SK-N-SH (cell line): ENCODE data around the gene CAPN11. TPM values are rescaled to one million over a fixed set of nuclear protein-coding genes. Genes with fewer than 3 reads are reported as not detected.

Experiments used
- CTCF ChIA-PET: fragments of 300-600, 350-600 bp; formaldehyde crosslinking; extraction: SDS; loops from one replicate; lab custom pipeline; 2021; lab: Yijun Ruan, JAX
- POLR2A ChIA-PET: fragments of 350-600 bp; sonication (Branson Sonifier 250); formaldehyde crosslinking; extraction: SDS; loops from one replicate; lab custom pipeline; 2020; ENCODE audit warnings: antibody characterized with exemption, inconsistent platforms; lab: Yijun Ruan, JAX
- DNase-seq: peaks from one replicate; pipeline ENCODE4 v3.0.0; 2012
- H2AFZ ChIP-seq: fragments of 200-600 bp; sonication (generic); 2 replicates; pipeline ENCODE4 v1.8.1; 2016; ENCODE audit warnings: antibody characterized with exemption, mild to moderate bottlenecking, low read depth
- H3F3A ChIP-seq: fragments of 200-600 bp; sonication (generic); replicated peaks from 2 replicates; pipeline ENCODE3; 2016; ENCODE audit warnings: antibody characterized with exemption, mild to moderate bottlenecking; ENCODE audit not compliant: insufficient read depth
- H3K27ac ChIP-seq, 2 experiments: fragments of 200-500 bp in 1 of 2; fragments of 200-600 bp in 1 of 2; sonication (Bioruptor generic) in 1 of 2; sonication (generic), shearing (Covaris generic) in 1 of 2; 2 replicates each; pipeline versions ENCODE4 v1.5.1 to v1.6.1; 2014 to 2016; ENCODE audit warnings: low read depth in 2 of 2, inconsistent platforms in 1 of 2, low read length in 1 of 2, mild to moderate bottlenecking in 1 of 2, mixed read lengths in 1 of 2
- H3K27me3 ChIP-seq: fragments of 200-600 bp; sonication (generic), shearing (Covaris generic); 2 replicates; pipeline ENCODE4 v1.6.1; 2016; ENCODE audit warnings: mixed run types; ENCODE audit not compliant: insufficient read depth
- H3K36me3 ChIP-seq, 2 experiments: fragments of 200-500 bp in 1 of 2; fragments of 200-600 bp in 1 of 2; sonication (Bioruptor generic) in 1 of 2; sonication (generic) in 1 of 2; replicated peaks in 1 of 2; 2 replicates each; pipeline versions ENCODE3 to v1.5.1; 2014 to 2016; ENCODE audit warnings: low read length in 1 of 2, mild to moderate bottlenecking in 1 of 2; ENCODE audit not compliant: insufficient read depth in 2 of 2, control insufficient read depth in 1 of 2
- H3K4me1 ChIP-seq, 2 experiments: fragments of 200-500 bp in 1 of 2; fragments of 200-600 bp in 1 of 2; sonication (Bioruptor generic) in 1 of 2; sonication (generic), shearing (Covaris generic) in 1 of 2; 2 replicates each; pipeline versions ENCODE4 v1.5.1 to v1.6.1; 2014 to 2016; ENCODE audit warnings: low read depth in 1 of 2, low read length in 1 of 2, mixed run types in 1 of 2; ENCODE audit not compliant: insufficient read depth in 2 of 2, control insufficient read depth in 1 of 2
- H3K4me2 ChIP-seq: fragments of 200-600 bp; sonication (generic), shearing (Covaris generic); 2 replicates; pipeline ENCODE4 v1.6.1; 2017; ENCODE audit warnings: mixed run types
- H3K4me3 ChIP-seq, 2 experiments: fragments of 200-500 bp in 1 of 2; fragments of 200-600 bp in 1 of 2; sonication (Bioruptor generic) in 1 of 2; sonication (generic), shearing (Covaris generic) in 1 of 2; 2 replicates each; pipeline versions ENCODE4 v1.5.1 to v1.8.1; 2014 to 2016; ENCODE audit warnings: low read depth in 2 of 2, inconsistent platforms in 1 of 2, low read length in 1 of 2, mild to moderate bottlenecking in 1 of 2, mixed read lengths in 1 of 2, moderate library complexity in 1 of 2
- H3K79me2 ChIP-seq: fragments of 200-600 bp; sonication (generic); 2 replicates; pipeline ENCODE4 v1.8.1; 2017; ENCODE audit warnings: mild to moderate bottlenecking; ENCODE audit not compliant: insufficient read depth
- H3K9ac ChIP-seq: fragments of 200-600 bp; sonication (generic); 2 replicates; pipeline ENCODE4 v1.6.1; 2017; ENCODE audit warnings: mixed run types
- H3K9me2 ChIP-seq: fragments of 200-600 bp; sonication (generic); 2 replicates; pipeline ENCODE4 v1.6.1; 2017; ENCODE audit warnings: mixed run types
- H3K9me3 ChIP-seq: fragments of 200-600 bp; sonication (generic); 2 replicates; pipeline ENCODE4 v1.6.1; 2017; ENCODE audit warnings: mixed run types, mild to moderate bottlenecking, moderate library complexity
- H4K20me1 ChIP-seq: fragments of 200-600 bp; sonication (generic); 2 replicates; pipeline ENCODE4 v1.6.1; 2017; ENCODE audit warnings: mild to moderate bottlenecking, mixed run types; ENCODE audit not compliant: insufficient read depth
- CHD2 ChIP-seq: fragments of 150-350 bp; IDR thresholded peaks from 2 replicates; pipeline ENCODE4 v1.6.1; 2018; ENCODE audit warnings: low read length; ENCODE audit not compliant: partially characterized antibody
- ELF1 ChIP-seq: IDR thresholded peaks from 2 replicates; pipeline ENCODE4 v1.4.0; 2012
- EZH2phosphoT487 ChIP-seq: fragments of 200-600 bp; sonication (generic); IDR thresholded peaks from 2 replicates; pipeline ENCODE4 v1.6.1; 2017; ENCODE audit warnings: low read depth, mixed run types, mild to moderate bottlenecking, antibody characterized with exemption, moderate library complexity, borderline replicate concordance
- FOSL2 ChIP-seq: IDR thresholded peaks from 2 replicates; pipeline ENCODE4 v1.4.0; 2012; ENCODE audit warnings: low read depth, mild to moderate bottlenecking, moderate library complexity, borderline replicate concordance
- GATA2 ChIP-seq: sonication (generic); formaldehyde crosslinking; IDR thresholded peaks from 2 replicates; pipeline ENCODE4 v1.5.0; 2020; ENCODE audit warnings: mild to moderate bottlenecking, missing genetic modification reagents
- JUND ChIP-seq: IDR thresholded peaks from 2 replicates; pipeline ENCODE4 v1.4.0; 2012
- MXI1 ChIP-seq: IDR thresholded peaks from 2 replicates; pipeline ENCODE4 v1.6.1; 2012; ENCODE audit warnings: mild to moderate bottlenecking, low read depth, low read length, improper control_type of control experiment
- NRF1 ChIP-seq: IDR thresholded peaks from 2 replicates; pipeline ENCODE4 v1.6.1; 2012; ENCODE audit warnings: low read depth, mild to moderate bottlenecking, low read length
- RAD21 ChIP-seq: IDR thresholded peaks from 2 replicates; pipeline ENCODE4 v1.6.1; 2012; ENCODE audit warnings: mild to moderate bottlenecking, low read length
- RCOR1 ChIP-seq: fragments of 150-350 bp; IDR thresholded peaks from 2 replicates; pipeline ENCODE4 v1.6.1; 2017; ENCODE audit warnings: antibody characterized with exemption, low read length
- RXRA ChIP-seq: IDR thresholded peaks from 2 replicates; pipeline ENCODE4 v1.4.0; 2012; ENCODE audit warnings: low read depth, mild to moderate bottlenecking, borderline replicate concordance
- SMC3 ChIP-seq: IDR thresholded peaks from 2 replicates; pipeline ENCODE4 v1.6.1; 2012; ENCODE audit warnings: low read depth, low read length, improper control_type of control experiment
- TAF1 ChIP-seq: IDR thresholded peaks from 2 replicates; pipeline ENCODE4 v1.6.1; 2012; ENCODE audit warnings: low read depth, mild to moderate bottlenecking, low read length, moderate library complexity, borderline replicate concordance
- TCF12 ChIP-seq: IDR thresholded peaks from 2 replicates; pipeline ENCODE4 v1.4.0; 2012
- ZBTB33 ChIP-seq: IDR thresholded peaks from 2 replicates; pipeline ENCODE4 v1.4.0; 2012; ENCODE audit warnings: low read depth, borderline replicate concordance
- whole genome bisulfite sequencing: methylation state at CpG from one replicate; pipeline ENCODE4 v1.1.6; 2017; ENCODE audit warnings: low lambda C conversion rate; 5-methylcytosine and 5-hydroxymethylcytosine counted together
- polyA plus RNA-seq, 3 experiments: library from polyadenylated mRNA; depleted of rRNA; stranded (reverse); fragments of >200 nt; gene quantifications; 2 replicates each; pipeline ENCODE4 v1.2.3, GENCODE V29; 2012
- TF ChIP-seq, protein P1 (sequence below): IDR thresholded peaks from 2 replicates; pipeline ENCODE4 v1.4.0; 2012; ENCODE audit warnings: low read depth, borderline replicate concordance

Gene CAPN11
- polyA plus RNA-seq, 1 of the 3 experiments (the other 2 are of a cell fraction): not detected

DNA sequence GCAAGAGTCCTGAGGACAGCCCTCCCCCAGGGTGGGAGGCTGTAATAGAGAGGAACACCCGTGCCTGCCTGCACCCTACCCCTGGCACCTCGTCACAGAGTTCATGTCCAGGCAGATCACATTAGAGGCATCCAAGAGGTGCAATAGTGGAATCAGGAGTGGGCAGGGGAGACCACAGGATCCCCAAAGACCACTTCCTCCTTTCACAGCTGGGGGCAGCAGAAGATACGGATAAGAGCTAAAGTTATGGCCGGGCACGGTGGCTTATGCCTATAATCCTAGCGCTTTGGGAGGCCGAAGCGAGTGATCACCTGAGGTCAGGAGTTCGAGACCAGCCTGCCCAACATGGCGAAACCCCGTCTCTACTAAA lies 1.5 kb upstream of the CAPN11 start (continued):
- TF ChIP-seq, protein P1, sequence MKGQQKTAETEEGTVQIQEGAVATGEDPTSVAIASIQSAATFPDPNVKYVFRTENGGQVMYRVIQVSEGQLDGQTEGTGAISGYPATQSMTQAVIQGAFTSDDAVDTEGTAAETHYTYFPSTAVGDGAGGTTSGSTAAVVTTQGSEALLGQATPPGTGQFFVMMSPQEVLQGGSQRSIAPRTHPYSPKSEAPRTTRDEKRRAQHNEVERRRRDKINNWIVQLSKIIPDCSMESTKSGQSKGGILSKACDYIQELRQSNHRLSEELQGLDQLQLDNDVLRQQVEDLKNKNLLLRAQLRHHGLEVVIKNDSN: no peak
- no peak for TF ChIP-seq EZH2phosphoT487
- no peak for TF ChIP-seq TCF12
- no peak for TF ChIP-seq MXI1
- no peak for TF ChIP-seq RAD21
- TF ChIP-seq TAF1: no peak
- no peak for TF ChIP-seq FOSL2
- TF ChIP-seq GATA2: no peak
- TF ChIP-seq, all 33 proteins: peak for 0

DNA sequence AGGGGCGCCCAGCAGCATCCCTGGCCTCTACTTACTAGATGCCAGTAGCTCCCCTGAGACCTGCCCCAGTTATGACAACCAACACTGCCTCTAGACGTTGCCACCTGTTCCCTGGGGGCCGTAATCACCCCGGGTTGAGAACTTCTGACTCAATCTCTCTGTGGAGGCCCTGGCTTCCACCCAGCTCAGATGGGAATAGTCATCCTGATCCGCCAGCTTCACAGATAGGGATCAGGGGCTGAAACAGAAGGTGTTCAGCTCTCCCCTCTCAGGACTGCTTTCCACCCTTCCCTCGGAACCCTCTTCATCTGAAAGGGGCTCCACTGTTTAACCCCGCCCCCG lies 3.3 kb downstream of the CAPN11 start:
- Histone ChIP-seq H3F3A (no peaks in the 10 kb centered on the region), H3K9ac (no peak overlapping the region), H3K4me3 (no peak overlapping the region), H3K27me3 (no peaks in the 10 kb centered on the region), H3K36me3 (no peaks in the 10 kb centered on the region), H3K4me2 (no peak overlapping the region), H3K9me2 (no peaks in the 10 kb centered on the region), H3K79me2 (no peaks in the 10 kb centered on the region)
- POLR2A ChIA-PET: no interaction called here
- TF ChIP-seq CHD2: no peak
- no peak for TF ChIP-seq MXI1
- no peak; the same call in 1 of the 2 replicates for TF ChIP-seq JUND
- TF ChIP-seq ELF1: no peak
- TF ChIP-seq TCF12: no peak
- TF ChIP-seq ZBTB33: no peak
- TF ChIP-seq, all 33 proteins: peak for 0
- 34% methylated on average over 7 of the region's 8 CpGs for WGBS
- Histone ChIP-seq H2AFZ (no peak overlapping the region), H3K9me3 (no peaks in the 10 kb centered on the region), H4K20me1 (no peaks in the 10 kb centered on the region), H3K4me1 (peaks cover 0 to 3% of the 10 kb centered on the region in 2 experiments; a peak in 1 of 4 replicates), H3K27ac (no peak overlapping the region)
- CTCF ChIA-PET: interaction anchor here (0.9 to 4.7 kb wide), 7 partner anchors 10 to 72 kb away, joined by 3 to 26 read pairs (median 9); no protein-coding TSS in a partner anchor
- DNase-seq: no peak

DNA sequence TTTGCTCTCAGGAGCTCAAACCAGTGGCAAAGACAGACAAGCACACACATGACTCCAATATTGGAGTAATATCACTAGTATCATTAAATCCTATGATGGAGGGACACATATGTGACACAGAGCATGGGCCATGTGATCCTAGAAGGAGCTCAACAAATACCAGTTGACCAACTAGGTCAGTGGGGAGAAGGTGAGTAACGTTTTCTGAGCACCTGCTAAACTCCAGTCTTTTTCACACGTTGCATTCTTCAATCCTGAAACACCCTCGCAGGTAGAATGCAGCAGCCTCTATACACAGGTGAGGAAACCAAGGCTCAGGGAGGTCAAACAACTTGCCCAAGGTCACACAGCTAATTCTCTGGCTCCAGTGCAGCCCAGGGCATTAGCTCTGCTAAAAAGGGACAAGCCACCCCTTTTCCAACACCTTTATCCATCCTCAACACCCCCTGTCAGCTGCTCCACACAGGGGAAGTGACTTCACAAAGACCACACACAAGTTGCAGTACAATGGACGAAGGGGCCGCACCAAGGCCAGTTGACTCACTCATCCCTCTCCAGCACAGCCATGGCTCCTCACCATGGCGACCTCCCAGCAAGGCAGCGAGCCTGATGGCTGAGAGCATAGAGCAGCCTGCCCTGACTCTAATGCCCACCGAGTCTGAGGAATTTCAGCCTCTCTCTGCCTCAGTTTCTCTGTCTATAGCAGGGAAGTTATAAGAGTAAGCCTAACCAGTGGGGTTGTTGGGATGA lies 4.4 kb downstream of the CAPN11 start:
- DNase-seq: no peak
- no peaks in the 10 kb centered on the region for H3K79me2 ChIP-seq
- WGBS: 41% methylated on average over 6 of the region's 8 CpGs

More for the DNA sequence above, 4.4 kb downstream of the CAPN11 start:
- Histone ChIP-seq H3K27me3 (no peaks in the 10 kb centered on the region), H3K36me3 (no peaks in the 10 kb centered on the region), H3K9me3 (no peaks in the 10 kb centered on the region), H4K20me1 (no peaks in the 10 kb centered on the region), H3F3A (no peaks in the 10 kb centered on the region), H3K27ac (no peak overlapping the region), H3K4me2 (no peak overlapping the region), H3K4me1 (peaks cover 0 to 3% of the 10 kb centered on the region in 2 experiments; a peak in 1 of 4 replicates), H3K9me2 (no peaks in the 10 kb centered on the region), H3K4me3 (no peak overlapping the region), H3K9ac (no peak overlapping the region), H2AFZ (no peak overlapping the region)
- ChIA-PET POLR2A (interaction anchor here (0.7 kb wide), 1 partner anchor 54 kb away, joined by 3 read pairs; no protein-coding TSS in a partner anchor), CTCF (interaction anchor here (0.6 to 4.7 kb wide), 8 partner anchors 9 to 94 kb away, joined by 3 to 26 read pairs (median 6); partner anchors contain the start of gene SLC35B2)
- no peak for TF ChIP-seq JUND
- TF ChIP-seq RCOR1: no peak
- no peak for TF ChIP-seq RXRA
- TF ChIP-seq NRF1: no peak
- TF ChIP-seq SMC3: no peak
